ENCODE data around the gene GYG2.
A peak's percentile ranks its signal among the peaks of the same experiment; 100 is the strongest.
"Not testable (repeated sequence)": the region's sequence is repeated elsewhere in the genome, so short reads cannot be mapped to it uniquely, and the experiment has no call there.

GYG2 gene

DNA sequence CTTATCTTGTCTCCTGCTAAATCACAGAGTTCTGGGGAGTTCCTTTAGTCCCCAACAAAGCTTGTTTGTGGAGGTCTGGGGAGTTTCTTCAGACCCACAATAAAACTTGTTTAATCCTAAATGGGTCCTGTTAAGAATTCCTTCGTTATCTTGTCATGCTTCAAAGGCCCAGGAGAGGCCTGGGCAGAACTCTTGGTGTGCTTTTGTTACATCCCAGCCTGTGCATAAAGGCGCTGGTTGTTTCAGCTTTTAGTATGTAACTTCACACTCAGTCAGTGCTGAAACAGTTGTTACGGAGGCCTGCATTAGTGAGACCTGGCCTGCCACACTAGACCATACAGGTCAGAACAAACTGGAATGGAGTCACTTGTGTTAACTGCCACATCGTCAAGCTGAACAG is 97.5 kb downstream of the GYG2 start:
- not testable (repeated sequence) for H3K9me3 ChIP-seq (ENCODE audit: control insufficient read depth, insufficient read depth, low read length); DNase-seq (ENCODE audit: low read depth, low spot score); H3K4me1 ChIP-seq (ENCODE audit: control insufficient read depth, insufficient read depth, low read length); H3K4me3 ChIP-seq (ENCODE audit: low read length); H3K27ac ChIP-seq (ENCODE audit: low read length); H3K36me3 ChIP-seq (ENCODE audit: control insufficient read depth, insufficient read depth, low read length); H3K27me3 ChIP-seq (ENCODE audit: control insufficient read depth, insufficient read depth, low read length)
- no CpG with 5 or more reads among the region's 4 CpGs for WGBS (ENCODE audit: insufficient coverage, insufficient read length)

DNA sequence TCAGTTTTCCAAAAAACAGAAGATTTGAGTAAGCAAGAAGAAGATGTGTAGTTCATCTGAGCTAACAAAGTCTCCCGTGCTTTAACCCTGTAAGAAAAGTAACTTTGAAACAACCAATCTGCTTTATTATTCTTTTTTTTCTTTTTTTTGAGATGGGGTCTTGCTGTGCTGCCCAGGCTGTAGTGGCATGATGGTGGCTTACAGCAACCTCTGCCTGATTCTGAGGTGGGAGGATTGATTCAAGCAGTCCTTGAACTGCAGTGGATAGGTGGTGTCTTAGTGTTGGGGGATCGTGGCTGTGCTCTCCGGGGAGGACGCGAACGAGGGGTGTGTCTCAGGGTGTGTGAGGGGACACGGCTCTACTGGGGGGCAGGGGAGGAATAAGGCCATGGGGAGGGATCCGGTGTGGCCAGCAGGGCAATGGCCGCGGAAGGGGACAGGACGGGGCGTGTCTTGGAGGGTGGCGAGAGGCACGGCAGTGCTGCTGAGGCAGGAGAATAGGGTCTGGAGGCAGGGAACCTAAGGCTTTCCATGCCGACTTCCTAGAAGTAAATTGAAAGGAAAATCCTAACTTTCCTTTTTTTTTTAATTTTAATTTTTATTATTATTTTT is 98.0 kb downstream of the GYG2 start:
- Histone ChIP-seq H3K4me1 (ENCODE audit: control insufficient read depth, insufficient read depth, low read length) (no peaks in the 10 kb centered on the region), H3K27me3 (ENCODE audit: control insufficient read depth, insufficient read depth, low read length) (no peaks in the 10 kb centered on the region), H3K27ac (ENCODE audit: low read length) (no peak overlapping the region), H3K4me3 (ENCODE audit: low read length) (no peak overlapping the region), H3K36me3 (ENCODE audit: control insufficient read depth, insufficient read depth, low read length) (no peaks in the 10 kb centered on the region), H3K9me3 (ENCODE audit: control insufficient read depth, insufficient read depth, low read length) (no peaks in the 10 kb centered on the region)
- no peak for DNase-seq (ENCODE audit: low read depth, low spot score)
- WGBS (ENCODE audit: insufficient coverage, insufficient read length), result no CpG with 5 or more reads among the region's 15 CpGs

DNA sequence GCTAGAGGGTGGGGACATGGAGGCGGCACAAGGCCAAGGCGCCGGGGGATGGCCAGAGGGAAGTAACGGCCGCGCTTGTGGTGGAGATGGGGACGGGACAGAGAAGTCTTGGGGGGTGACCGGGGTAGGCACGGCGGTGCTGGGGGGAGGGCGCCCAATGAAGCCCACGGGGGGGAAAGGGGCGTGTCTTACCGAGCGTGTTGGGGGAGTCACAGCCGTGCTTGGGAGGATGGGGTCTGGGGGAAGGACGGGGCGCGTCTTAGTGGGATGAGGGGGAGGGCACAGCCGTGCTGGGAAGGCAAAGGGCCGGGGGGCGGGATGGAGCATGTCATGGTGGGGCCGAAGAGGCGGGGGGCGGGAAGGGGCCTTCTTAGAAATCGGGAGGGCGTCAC is 99.5 kb downstream of the GYG2 start:
- Histone ChIP-seq H3K4me3 (ENCODE audit: low read length) (peak overlapping the region; percentile 68; the same call in 1 of the 2 replicates), H3K4me1 (ENCODE audit: control insufficient read depth, insufficient read depth, low read length) (no peaks in the 10 kb centered on the region), H3K27ac (ENCODE audit: low read length) (peak overlapping the region; percentile 78)

DNA sequence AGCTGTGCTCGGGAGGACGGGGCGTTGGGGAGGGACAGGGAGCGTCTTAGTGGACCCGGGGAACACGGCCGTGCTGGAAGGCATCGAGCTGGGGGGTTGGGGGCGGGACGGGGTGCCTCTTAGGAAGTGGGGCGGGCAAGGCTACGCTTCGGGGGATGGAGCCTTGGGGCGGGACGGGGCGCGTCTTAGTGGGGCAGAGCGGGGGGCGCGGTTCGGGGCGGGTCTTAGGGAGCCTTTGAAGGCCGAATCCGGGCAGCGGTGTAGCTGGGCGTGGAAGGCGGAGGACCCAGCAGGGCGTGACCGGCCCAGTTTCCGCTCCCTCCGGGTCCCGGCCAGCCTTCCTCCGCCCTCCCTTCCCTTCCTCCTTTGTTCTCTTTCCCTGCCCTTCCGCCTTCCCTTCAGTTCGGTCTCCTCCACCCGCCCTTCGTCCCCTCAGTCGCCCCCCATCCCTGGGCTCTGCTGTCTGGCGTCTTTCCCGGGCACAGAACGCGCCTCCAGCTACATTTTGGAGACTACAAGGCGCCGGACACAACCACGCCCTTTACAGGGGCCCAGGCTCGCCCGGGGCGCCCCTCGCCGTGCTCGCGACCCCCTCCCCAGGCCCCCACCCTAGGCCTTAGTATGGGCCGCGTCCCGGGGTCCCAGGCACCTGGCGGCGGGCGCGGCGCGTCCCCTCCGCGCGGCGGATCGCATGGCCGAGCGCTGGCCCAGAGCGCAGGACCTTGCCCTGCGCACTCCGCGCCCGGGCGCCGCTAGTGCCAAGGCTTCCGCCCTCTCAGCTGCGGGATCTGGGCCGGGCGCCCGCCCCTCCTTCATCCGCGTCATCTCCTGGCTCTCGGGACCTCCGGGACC is 100.1 kb downstream of the GYG2 start, which contains the start of gene ARSD:
Gene ARSD (minus strand): TSS at position 757 of the 852 bp plus-strand sequence. CDS start 64 bp downstream, at position 693.
- no CpG with 5 or more reads among the region's 84 CpGs for WGBS (ENCODE audit: insufficient coverage, insufficient read length)
- H3K36me3 ChIP-seq (ENCODE audit: control insufficient read depth, insufficient read depth, low read length), result no peaks in the 10 kb centered on the region
- H3K27me3 ChIP-seq (ENCODE audit: control insufficient read depth, insufficient read depth, low read length), result no peaks in the 10 kb centered on the region
- no peaks in the 10 kb centered on the region for H3K4me1 ChIP-seq (ENCODE audit: control insufficient read depth, insufficient read depth, low read length)
- peak within 1 kb of the TSS; percentile 78 for H3K27ac ChIP-seq (ENCODE audit: low read length)
- peak within 1 kb of the TSS; percentile 68; the same call in 1 of the 2 replicates for H3K4me3 ChIP-seq (ENCODE audit: low read length)
- DNase-seq (ENCODE audit: low read depth, low spot score), result peak; percentile 61
- no peaks in the 10 kb centered on the region for H3K9me3 ChIP-seq (ENCODE audit: control insufficient read depth, insufficient read depth, low read length)

More for the DNA sequence above, 99.5 kb downstream of the GYG2 start:
- H3K36me3 ChIP-seq (ENCODE audit: control insufficient read depth, insufficient read depth, low read length), result no peaks in the 10 kb centered on the region
- no peaks in the 10 kb centered on the region for H3K9me3 ChIP-seq (ENCODE audit: control insufficient read depth, insufficient read depth, low read length)
- no peaks in the 10 kb centered on the region for H3K27me3 ChIP-seq (ENCODE audit: control insufficient read depth, insufficient read depth, low read length)
- DNase-seq (ENCODE audit: low read depth, low spot score), result no peak
- WGBS (ENCODE audit: insufficient coverage, insufficient read length), result no CpG with 5 or more reads among the region's 27 CpGs

DNA sequence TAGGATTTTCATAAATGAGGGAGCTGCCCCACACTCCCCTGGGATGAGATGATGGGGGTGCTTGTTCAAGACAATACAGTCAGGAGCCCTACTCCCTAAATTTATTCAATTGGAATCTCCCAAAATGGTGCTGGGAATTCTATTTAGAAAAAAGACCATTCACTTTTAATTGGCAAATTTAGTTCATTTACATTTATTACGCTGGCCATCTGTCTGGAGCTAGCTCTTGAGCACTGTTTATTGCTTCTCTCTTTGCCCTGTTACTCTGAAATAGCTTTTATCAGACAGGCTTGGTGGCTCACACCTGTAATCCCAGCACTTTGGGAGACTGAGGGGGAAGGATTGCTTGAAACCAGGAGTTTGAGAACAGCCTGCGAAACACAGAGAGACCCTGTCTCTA is 102.4 kb downstream of the GYG2 start:
- H3K4me1 ChIP-seq (ENCODE audit: control insufficient read depth, insufficient read depth, low read length), result no peaks in the 10 kb centered on the region
- H3K27ac ChIP-seq (ENCODE audit: low read length), result no peak overlapping the region
- no peaks in the 10 kb centered on the region for H3K36me3 ChIP-seq (ENCODE audit: control insufficient read depth, insufficient read depth, low read length)
- WGBS (ENCODE audit: insufficient coverage, insufficient read length), result no CpG with 5 or more reads among the region's 2 CpGs
- H3K4me3 ChIP-seq (ENCODE audit: low read length), result no peak overlapping the region
- no peaks in the 10 kb centered on the region for H3K9me3 ChIP-seq (ENCODE audit: control insufficient read depth, insufficient read depth, low read length)
- DNase-seq (ENCODE audit: low read depth, low spot score), result no peak
- H3K27me3 ChIP-seq (ENCODE audit: control insufficient read depth, insufficient read depth, low read length), result no peaks in the 10 kb centered on the region

DNA sequence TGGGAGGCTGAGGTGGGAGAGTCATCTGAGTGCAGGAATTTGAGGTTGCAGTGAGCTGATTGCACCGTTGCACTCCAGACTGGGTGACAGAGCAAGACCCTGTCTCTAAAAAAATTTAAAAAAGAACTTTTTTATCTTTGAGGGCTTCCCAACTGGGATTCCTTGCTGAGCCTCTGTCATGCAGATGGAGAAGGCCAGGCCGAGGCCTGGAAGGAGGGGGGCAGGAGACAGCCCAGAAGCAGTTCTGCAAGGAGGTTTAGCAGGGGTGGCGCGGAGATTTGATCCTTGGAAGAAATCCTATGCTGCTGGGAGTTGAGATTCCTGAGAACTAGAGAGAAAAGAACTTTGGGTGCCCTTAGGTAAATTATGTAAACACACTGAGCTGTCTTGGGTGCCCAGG is 102.9 kb downstream of the GYG2 start:
- no peak for DNase-seq (ENCODE audit: low read depth, low spot score)
- H3K9me3 ChIP-seq (ENCODE audit: control insufficient read depth, insufficient read depth, low read length), result no peaks in the 10 kb centered on the region
- no peaks in the 10 kb centered on the region for H3K27me3 ChIP-seq (ENCODE audit: control insufficient read depth, insufficient read depth, low read length)
- WGBS (ENCODE audit: insufficient coverage, insufficient read length), result no CpG with 5 or more reads among the region's 4 CpGs
- no peaks in the 10 kb centered on the region for H3K4me1 ChIP-seq (ENCODE audit: control insufficient read depth, insufficient read depth, low read length)
- no peak overlapping the region for H3K4me3 ChIP-seq (ENCODE audit: low read length)
- H3K36me3 ChIP-seq (ENCODE audit: control insufficient read depth, insufficient read depth, low read length), result no peaks in the 10 kb centered on the region
- no peak overlapping the region for H3K27ac ChIP-seq (ENCODE audit: low read length)
